Upper lobe of right lung (tissue), 1 donor: ENCODE results near the gene SLC36A2. TPM values are rescaled to one million over a fixed set of nuclear protein-coding genes. Genes with fewer than 3 reads are reported as not detected.

Experiments
- ATAC-seq: fragments of 200-7000 bp; cut with Tn5 transposase; one replicate; pipeline ENCODE4 v1.9.1; 2020; ENCODE audit warnings: mild to moderate bottlenecking, moderate library complexity
- DNase-seq: peaks from one replicate; pipeline ENCODE4 v3.0.0-alpha.2; 2020
- H3K27ac ChIP-seq: fragments of 200-600 bp; one replicate; pipeline ENCODE4 v1.8.0; 2022
- H3K27me3 ChIP-seq: fragments of 200-600 bp; one replicate; pipeline ENCODE4 v1.8.0; 2022; ENCODE audit warnings: mild to moderate bottlenecking
- H3K36me3 ChIP-seq: fragments of 200-600 bp; one replicate; pipeline ENCODE4 v1.8.0; 2022
- H3K4me1 ChIP-seq: fragments of 200-600 bp; one replicate; pipeline ENCODE4 v1.8.0; 2022
- H3K4me3 ChIP-seq: fragments of 200-600 bp; one replicate; pipeline ENCODE4 v1.8.0; 2022; ENCODE audit warnings: mild to moderate bottlenecking
- H3K9me3 ChIP-seq: fragments of 200-600 bp; one replicate; pipeline ENCODE4 v1.8.0; 2022
- intact Hi-C: fragments of 100-400 bp; cut with DNase I; formaldehyde crosslinking; loops from one replicate; pipeline ENCODE4 v1.11.0; 2022
- total RNA-seq: library from RNA; stranded (reverse); fragmentation: NEBNext Ultra II Directional; extraction: Animal tissue kit (Norgen Biotek cat#: 25700); gene quantifications from one replicate; pipeline ENCODE4 v1.2.1, GENCODE V29; 2021
- TF ChIP-seq, protein P1 (sequence below): fragments of 200-600 bp; IDR thresholded peaks from one replicate; pipeline ENCODE4 v1.8.0; 2022; ENCODE audit warnings: antibody characterized with exemption
- donor health status: DM: no; HTN: yes; CAD: no; lungs with severe emphysema.

Gene SLC36A2
- total RNA-seq, 1 donor from 2014 or later, result not detected

DNA sequence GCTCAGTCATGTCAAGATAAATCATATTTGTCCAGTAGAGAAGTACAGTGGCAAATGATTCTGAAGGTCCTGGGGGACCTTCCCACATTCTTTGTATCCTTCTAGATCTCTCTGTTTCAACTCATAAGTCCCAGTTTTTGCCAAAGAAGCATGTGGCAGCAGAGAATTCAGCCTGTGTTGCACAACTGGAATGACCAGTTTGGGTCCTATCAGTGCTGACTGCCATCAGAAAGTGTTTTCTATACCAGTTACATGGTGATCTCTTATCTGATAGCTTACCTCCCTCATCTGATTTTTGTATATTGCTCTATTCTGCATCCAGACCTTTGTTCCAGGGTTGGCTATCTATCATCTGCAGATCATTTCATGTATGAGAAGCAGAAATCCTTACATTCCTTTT is 72.7 kb downstream of the SLC36A2 start:
- peaks cover 4% of the 10 kb centered on the region for H3K36me3 ChIP-seq
- H3K4me3 ChIP-seq, result no peak overlapping the region
- H3K27me3 ChIP-seq, result no peaks in the 10 kb centered on the region
- DNase-seq (no peak), ATAC-seq (peak; percentile 26)
- H3K27ac ChIP-seq, result no peak overlapping the region
- TF ChIP-seq, protein P1, sequence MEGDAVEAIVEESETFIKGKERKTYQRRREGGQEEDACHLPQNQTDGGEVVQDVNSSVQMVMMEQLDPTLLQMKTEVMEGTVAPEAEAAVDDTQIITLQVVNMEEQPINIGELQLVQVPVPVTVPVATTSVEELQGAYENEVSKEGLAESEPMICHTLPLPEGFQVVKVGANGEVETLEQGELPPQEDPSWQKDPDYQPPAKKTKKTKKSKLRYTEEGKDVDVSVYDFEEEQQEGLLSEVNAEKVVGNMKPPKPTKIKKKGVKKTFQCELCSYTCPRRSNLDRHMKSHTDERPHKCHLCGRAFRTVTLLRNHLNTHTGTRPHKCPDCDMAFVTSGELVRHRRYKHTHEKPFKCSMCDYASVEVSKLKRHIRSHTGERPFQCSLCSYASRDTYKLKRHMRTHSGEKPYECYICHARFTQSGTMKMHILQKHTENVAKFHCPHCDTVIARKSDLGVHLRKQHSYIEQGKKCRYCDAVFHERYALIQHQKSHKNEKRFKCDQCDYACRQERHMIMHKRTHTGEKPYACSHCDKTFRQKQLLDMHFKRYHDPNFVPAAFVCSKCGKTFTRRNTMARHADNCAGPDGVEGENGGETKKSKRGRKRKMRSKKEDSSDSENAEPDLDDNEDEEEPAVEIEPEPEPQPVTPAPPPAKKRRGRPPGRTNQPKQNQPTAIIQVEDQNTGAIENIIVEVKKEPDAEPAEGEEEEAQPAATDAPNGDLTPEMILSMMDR, result no peak
- intact Hi-C loops, result no loop called here
- H3K9me3 ChIP-seq, result no peaks in the 10 kb centered on the region
- H3K4me1 ChIP-seq, result no peaks in the 10 kb centered on the region

DNA sequence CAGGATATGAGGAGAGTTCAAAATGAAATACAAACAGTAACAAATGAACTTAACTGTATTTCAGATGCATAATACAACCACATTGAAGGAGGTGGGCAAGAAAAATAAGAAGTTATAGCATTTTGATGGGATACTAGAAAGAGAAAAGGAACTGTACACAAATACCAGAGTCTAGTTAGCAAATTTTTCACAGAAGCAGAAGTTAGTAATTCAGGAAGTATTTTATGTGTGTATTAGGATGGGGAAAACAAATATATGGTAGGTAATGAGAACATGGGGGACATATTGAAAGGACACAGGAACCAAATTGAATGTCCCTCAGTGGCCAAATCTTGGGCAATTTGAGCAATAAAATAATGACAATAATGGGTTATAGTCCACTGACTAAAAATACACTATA is 76.0 kb downstream of the SLC36A2 start:
- DNase-seq (no peak), ATAC-seq (no peak)
- Histone ChIP-seq H3K36me3 (peaks cover 34% of the 10 kb centered on the region), H3K4me3 (no peak overlapping the region), H3K27me3 (no peaks in the 10 kb centered on the region), H3K9me3 (no peaks in the 10 kb centered on the region), H3K27ac (no peak overlapping the region), H3K4me1 (no peaks in the 10 kb centered on the region)
- intact Hi-C loops, result no loop called here
- TF ChIP-seq, protein P1, result no peak

DNA sequence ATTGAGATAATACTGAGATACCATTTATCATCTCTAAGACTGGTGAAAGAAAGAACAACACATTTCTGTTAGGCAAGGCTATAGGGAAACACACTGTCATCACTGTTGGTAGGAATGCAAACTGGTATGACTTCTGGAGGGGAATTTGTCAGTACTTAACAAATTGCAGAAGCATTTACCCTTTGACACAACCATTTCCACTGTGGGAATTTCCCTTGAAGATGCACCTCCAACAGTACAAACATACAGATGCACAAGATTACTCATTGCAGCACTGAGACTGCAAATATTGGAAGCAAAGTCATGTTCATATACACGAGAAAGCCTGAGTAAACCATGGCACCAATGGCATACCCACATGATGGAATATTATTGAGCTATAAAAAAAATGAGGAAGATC is 76.8 kb downstream of the SLC36A2 start:
- H3K27ac ChIP-seq, result no peak overlapping the region
- intact Hi-C loops, result no loop called here
- no peaks in the 10 kb centered on the region for H3K27me3 ChIP-seq
- no peak overlapping the region for H3K4me3 ChIP-seq
- TF ChIP-seq, protein P1, result no peak
- no peaks in the 10 kb centered on the region for H3K9me3 ChIP-seq
- no peaks in the 10 kb centered on the region for H3K4me1 ChIP-seq
- peaks cover 39% of the 10 kb centered on the region for H3K36me3 ChIP-seq
- DNase-seq (no peak), ATAC-seq (no peak)

DNA sequence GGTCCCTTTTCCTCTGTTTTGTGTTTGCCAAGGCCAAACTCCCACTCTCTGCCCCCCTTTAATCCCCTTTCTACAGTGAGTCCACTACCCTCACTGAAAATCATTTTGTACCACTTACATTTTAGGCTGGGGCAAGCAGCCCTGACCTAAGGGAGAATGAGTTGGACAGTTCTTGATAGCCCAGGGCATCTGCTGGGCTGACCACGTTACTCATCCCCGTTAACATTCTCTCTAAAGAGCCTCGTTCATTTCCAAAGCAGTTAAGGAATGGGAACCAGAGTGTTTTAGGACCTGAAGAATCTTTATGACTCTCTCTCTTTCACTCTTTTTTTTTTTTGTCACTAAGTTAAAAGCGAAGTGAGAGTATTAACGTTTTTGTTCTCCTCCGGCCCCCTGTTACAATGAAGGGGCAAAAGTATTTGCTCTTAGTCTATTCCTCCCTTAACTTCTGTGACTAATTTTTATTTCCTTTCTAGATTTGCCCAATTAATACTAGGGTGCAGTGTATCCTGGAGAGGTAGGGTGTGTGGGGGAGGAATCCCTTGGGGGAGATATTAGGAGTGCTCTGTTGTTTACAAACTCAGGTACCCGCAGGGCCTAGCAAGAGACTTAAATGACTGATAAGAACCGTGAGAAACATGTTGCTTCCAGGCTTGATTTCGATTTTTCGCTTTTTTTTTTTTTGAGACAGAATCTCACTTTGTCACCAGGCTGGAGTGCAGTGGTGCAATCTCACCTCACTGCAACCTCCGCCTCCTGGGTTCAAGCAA is 79.7 kb downstream of the SLC36A2 start:
- ATAC-seq (no peak), DNase-seq (no peak)
- Histone ChIP-seq H3K9me3 (no peaks in the 10 kb centered on the region), H3K27ac (no peak overlapping the region), H3K4me3 (no peak overlapping the region), H3K4me1 (no peaks in the 10 kb centered on the region), H3K27me3 (no peaks in the 10 kb centered on the region), H3K36me3 (peaks cover 41% of the 10 kb centered on the region)
- TF ChIP-seq, protein P1, result no peak
- intact Hi-C loops, result no loop called here

Other genes starting within 250 kb of the SLC36A2 start
- gene ANXA6, start 189.8 kb downstream of the SLC36A2 start, total RNA-seq, result 143 TPM
- 81.9 TPM for gene CCDC69, start 123.5 kb downstream of the SLC36A2 start, total RNA-seq
- 104 TPM for gene GM2A, start 94.4 kb downstream of the SLC36A2 start, total RNA-seq
- gene SLC36A3, start 43.8 kb downstream of the SLC36A2 start, total RNA-seq, result not detected
- 9.6 TPM for gene SLC36A1, start 100.0 kb upstream of the SLC36A2 start, total RNA-seq
- 0.41 TPM for gene FAT2, start 243.8 kb upstream of the SLC36A2 start, total RNA-seq